H1 (cell line): Measurements from ENCODE around the gene MED17. TPM values are rescaled to one million over a fixed set of nuclear protein-coding genes. Genes with fewer than 3 reads are reported as not detected.

Experiments used
- CTCF ChIA-PET: fragments of 300-600 bp; sonication (Branson Sonifier 250); formaldehyde crosslinking; loops from one replicate; lab custom pipeline; 2021; ENCODE audit not compliant: partially characterized antibody; lab: Charles Lee
- POLR2A ChIA-PET: fragments of 300-600 bp; sonication (Branson Sonifier 250); formaldehyde crosslinking; loops from one replicate; lab custom pipeline; 2021; ENCODE audit warnings: inconsistent platforms; ENCODE audit not compliant: partially characterized antibody; lab: Charles Lee
- DNase-seq, 2 experiments: peaks; one replicate each; pipeline versions ENCODE4 v3.0.0 to v3.0.0-alpha.2; 2010 to 2022; ENCODE audit warnings: low spot score in 2 of 2, low read depth in 1 of 2, mixed read lengths in 1 of 2
- FAIRE-seq: peaks from 2 replicates; lab custom pipeline; 2011; peaks lifted over from hg19 to GRCh38; lab: Jason Lieb, UNC
- H2AFZ ChIP-seq: 2 replicates; pipeline ENCODE4 v1.8.1; 2012; ENCODE audit warnings: low read length, inconsistent platforms
- H2AK5ac ChIP-seq: 2 replicates; pipeline ENCODE4 v1.6.1; 2013; ENCODE audit warnings: low read depth, low read length
- H2BK120ac ChIP-seq: replicated peaks from 2 replicates; pipeline ENCODE3; 2013; ENCODE audit warnings: low read depth, low read length, inconsistent platforms
- H2BK12ac ChIP-seq: 2 replicates; pipeline ENCODE4 v1.6.1; 2013; ENCODE audit warnings: low read depth, low read length
- H2BK15ac ChIP-seq: 2 replicates; pipeline ENCODE4 v1.6.1; 2013; ENCODE audit warnings: low read length
- H2BK20ac ChIP-seq: 2 replicates; pipeline ENCODE4 v1.6.1; 2013; ENCODE audit warnings: low read length
- H2BK5ac ChIP-seq: 2 replicates; pipeline ENCODE4 v1.6.1; 2013; ENCODE audit warnings: low read depth, low read length
- H3K14ac ChIP-seq: 2 replicates; pipeline ENCODE4 v1.6.1; 2013; ENCODE audit warnings: inconsistent platforms; ENCODE audit not compliant: insufficient read length
- H3K18ac ChIP-seq: 2 replicates; pipeline ENCODE4 v1.6.1; 2013; ENCODE audit warnings: low read length; ENCODE audit errors: extremely low read depth
- H3K23ac ChIP-seq: 2 replicates; pipeline ENCODE4 v1.6.1; 2013; ENCODE audit warnings: inconsistent platforms; ENCODE audit not compliant: insufficient read length
- H3K23me2 ChIP-seq: 2 replicates; pipeline ENCODE4 v1.6.1; 2013; ENCODE audit warnings: low read depth, low read length
- H3K27ac ChIP-seq: 2 replicates; pipeline ENCODE4 v1.6.1; 2011; ENCODE audit warnings: low read depth, low read length, inconsistent platforms
- H3K27me3 ChIP-seq, 4 experiments: replicated peaks in 1 of 4; 1 replicate in 1 of 4; 2 replicates in 3 of 4; pipeline versions ENCODE4 v1.6.1 to v1.8.1; 2011 to 2013; ENCODE audit warnings: low read length in 3 of 4, mild to moderate bottlenecking in 3 of 4, inconsistent platforms in 2 of 4, mixed read lengths in 2 of 4, moderate library complexity in 1 of 4; ENCODE audit not compliant: control insufficient read depth in 3 of 4, insufficient read depth in 3 of 4; ENCODE audit errors: extremely low read depth in 1 of 4
- H3K36me3 ChIP-seq, 4 experiments: 2 replicates each; pipeline versions ENCODE4 v1.6.1 to v1.8.1; 2011 to 2013; ENCODE audit warnings: mild to moderate bottlenecking in 4 of 4, low read length in 3 of 4, moderate library complexity in 2 of 4, control low read depth in 1 of 4, inconsistent platforms in 1 of 4; ENCODE audit not compliant: insufficient read depth in 4 of 4, control insufficient read depth in 2 of 4
- H3K4ac ChIP-seq: replicated peaks from 2 replicates; pipeline ENCODE3; 2013; ENCODE audit warnings: low read length, low read depth, mixed read lengths, inconsistent platforms; ENCODE audit not compliant: insufficient read length
- H3K4me1 ChIP-seq, 4 experiments: replicated peaks in 1 of 4; 1 replicate in 1 of 4; 2 replicates in 3 of 4; pipeline versions ENCODE4 v1.6.1 to v1.8.1; 2011 to 2013; ENCODE audit warnings: low read length in 3 of 4, inconsistent platforms in 2 of 4, mixed read lengths in 1 of 4; ENCODE audit not compliant: insufficient read depth in 4 of 4, control insufficient read depth in 3 of 4
- H3K4me2 ChIP-seq, 2 experiments: 2 replicates each; pipeline versions ENCODE4 v1.6.1 to v1.8.1; 2011 to 2013; ENCODE audit warnings: low read depth in 2 of 2, low read length in 2 of 2, control low read depth in 1 of 2, inconsistent platforms in 1 of 2, mild to moderate bottlenecking in 1 of 2; ENCODE audit not compliant: insufficient read depth in 1 of 2
- H3K4me3 ChIP-seq, 4 experiments: fragments of 200-600, 300-600 bp in 1 of 4; sonication (generic), shearing (Covaris generic), sonication (Bioruptor Twin) in 1 of 4; 2 replicates each; pipeline versions ENCODE4 v1.5.1 to v1.8.1; 2011 to 2016; ENCODE audit warnings: low read length in 4 of 4, low read depth in 3 of 4, control low read depth in 2 of 4, inconsistent platforms in 2 of 4, mild to moderate bottlenecking in 2 of 4, mixed read lengths in 1 of 4, moderate library complexity in 1 of 4; ENCODE audit not compliant: insufficient read depth in 2 of 4; ENCODE audit errors: extremely low read depth in 1 of 4
- H3K56ac ChIP-seq: replicated peaks from 2 replicates; pipeline ENCODE3; 2013; ENCODE audit warnings: low read depth, mild to moderate bottlenecking, mixed read lengths, low read length, inconsistent platforms; ENCODE audit not compliant: insufficient read length
- H3K79me1 ChIP-seq: 2 replicates; pipeline ENCODE4 v1.6.1; 2013; ENCODE audit warnings: low read depth, low read length, control low read depth
- H3K79me2 ChIP-seq, 2 experiments: 2 replicates each; pipeline versions ENCODE4 v1.6.1 to v1.8.1; 2012 to 2013; ENCODE audit warnings: low read length in 2 of 2, mild to moderate bottlenecking in 2 of 2, inconsistent platforms in 1 of 2; ENCODE audit not compliant: insufficient read depth in 2 of 2, control insufficient read depth in 1 of 2
- H3K9ac ChIP-seq, 4 experiments: replicated peaks in 1 of 4; 1 replicate in 1 of 4; 2 replicates in 3 of 4; pipeline versions ENCODE4 v1.6.1 to v1.8.1; 2011 to 2013; ENCODE audit warnings: low read depth in 3 of 4, low read length in 3 of 4, control low read depth in 2 of 4, mild to moderate bottlenecking in 2 of 4, moderate library complexity in 2 of 4, inconsistent platforms in 1 of 4; ENCODE audit errors: extremely low read depth in 1 of 4
- H3K9me3 ChIP-seq, 2 experiments: 2 replicates each; pipeline versions ENCODE4 v1.6.1 to v1.8.1; 2012 to 2013; ENCODE audit warnings: mild to moderate bottlenecking in 2 of 2, moderate library complexity in 2 of 2, control low read depth in 1 of 2, inconsistent platforms in 1 of 2, low read depth in 1 of 2, low read length in 1 of 2, mixed read lengths in 1 of 2; ENCODE audit not compliant: insufficient read depth in 2 of 2
- H4K20me1 ChIP-seq, 2 experiments: replicated peaks in 1 of 2; 2 replicates each; pipeline versions ENCODE3 to v1.8.1; 2011 to 2013; ENCODE audit warnings: inconsistent platforms in 2 of 2, low read length in 2 of 2, mild to moderate bottlenecking in 1 of 2; ENCODE audit not compliant: insufficient read depth in 2 of 2, control insufficient read depth in 1 of 2
- H4K5ac ChIP-seq: 2 replicates; pipeline ENCODE4 v1.6.1; 2013; ENCODE audit warnings: low read length, low read depth, mixed read lengths, inconsistent platforms; ENCODE audit not compliant: insufficient read length
- H4K8ac ChIP-seq: 2 replicates; pipeline ENCODE4 v1.8.0; 2013; ENCODE audit warnings: mild to moderate bottlenecking, moderate library complexity, low read length, inconsistent platforms; ENCODE audit not compliant: insufficient read depth; ENCODE audit errors: extremely low read depth
- H4K91ac ChIP-seq: replicated peaks from 2 replicates; pipeline ENCODE3; 2013; ENCODE audit warnings: low read length, mixed read lengths, inconsistent platforms; ENCODE audit not compliant: insufficient read length
- HDAC6 ChIP-seq: IDR thresholded peaks from one replicate; pipeline ENCODE4 v1.7.1; 2012; ENCODE audit warnings: low read depth, mild to moderate bottlenecking, inconsistent platforms, low read length, moderate library complexity
- SAP30 ChIP-seq: fragments of 300-600 bp; sonication (generic); IDR thresholded peaks from 2 replicates; pipeline ENCODE4 v1.7.1; 2012; ENCODE audit warnings: low read length, moderate library complexity, mild to moderate bottlenecking, inconsistent platforms; ENCODE audit not compliant: insufficient read depth, insufficient replicate concordance
- SP2 ChIP-seq: IDR thresholded peaks from 2 replicates; pipeline ENCODE4 v1.6.1; 2012; ENCODE audit warnings: mild to moderate bottlenecking, low read length, inconsistent platforms
- SRF ChIP-seq: IDR thresholded peaks from 2 replicates; pipeline ENCODE4 v1.6.1; 2011; ENCODE audit warnings: mild to moderate bottlenecking, low read depth, low read length, moderate library complexity
- TCF12 ChIP-seq: IDR thresholded peaks from 2 replicates; pipeline ENCODE4 v1.6.1; 2011; ENCODE audit warnings: low read depth, mild to moderate bottlenecking, low read length
- WGBS, 2 experiments: shearing (Covaris generic) in 1 of 2; methylation state at CpG; one replicate each; pipeline versions ENCODE4 v1.1.6 to v1.1.7; 2013 to 2015; ENCODE audit warnings: low lambda C conversion rate in 2 of 2, mixed read lengths in 2 of 2, inconsistent platforms in 1 of 2, low coverage in 1 of 2, missing lambda C conversion rate in 1 of 2; ENCODE audit not compliant: insufficient replicate concordance in 2 of 2, insufficient coverage in 1 of 2, insufficient read length in 1 of 2; ENCODE audit errors: extremely low coverage in 1 of 2, missing lambda C conversion rate in 1 of 2; 5-methylcytosine and 5-hydroxymethylcytosine counted together
- polyA plus RNA-seq, 7 experiments: library from polyadenylated mRNA; depleted of rRNA in 3 of 7; stranded (reverse) in 5 of 7; unstranded in 2 of 7; fragments of >200 nt in 5 of 7; fragments of 200-250 nt in 2 of 7; gene quantifications; 1 replicate in 5 of 7; 2 replicates in 1 of 7; 4 replicates in 1 of 7; pipeline versions ENCODE4 v1.2.1 to v1.2.3, GENCODE V29; 2011 to 2013; ENCODE audit warnings: missing spikeins in 2 of 7, mixed read lengths in 2 of 7
- total RNA-seq: library from RNA; stranded (reverse); fragmentation: NEBNext Ultra II Directional; extraction: Animal tissue kit (Norgen Biotek cat#: 25700); gene quantifications from 2 replicates; pipeline ENCODE4 v1.2.1, GENCODE V29; 2021
- TF ChIP-seq, protein P1 (sequence below): IDR thresholded peaks from 2 replicates; pipeline ENCODE4 v1.6.1; 2012; ENCODE audit warnings: inconsistent platforms
- TF ChIP-seq, protein P2 (sequence below), 3 experiments: IDR thresholded peaks; 1 replicate in 2 of 3; 2 replicates in 1 of 3; pipeline versions ENCODE4 v1.5.1 to v1.6.1; 2011; ENCODE audit warnings: low read length in 3 of 3, mild to moderate bottlenecking in 3 of 3, inconsistent platforms in 2 of 3, low read depth in 1 of 3, moderate library complexity in 1 of 3; ENCODE audit not compliant: insufficient read depth in 1 of 3; ENCODE audit errors: control extremely low read depth in 1 of 3
- TF ChIP-seq, protein P3 (sequence below): IDR thresholded peaks from 2 replicates; pipeline ENCODE4 v1.6.1; 2011; ENCODE audit warnings: low read length, improper control_type of control experiment

Gene MED17
- total and polyA plus RNA-seq, 2 of the 8 experiments (the other 6 are each of a cell fraction or from before 2014, with no cell fraction given) = 8.8 to 33.7 TPM

DNA sequence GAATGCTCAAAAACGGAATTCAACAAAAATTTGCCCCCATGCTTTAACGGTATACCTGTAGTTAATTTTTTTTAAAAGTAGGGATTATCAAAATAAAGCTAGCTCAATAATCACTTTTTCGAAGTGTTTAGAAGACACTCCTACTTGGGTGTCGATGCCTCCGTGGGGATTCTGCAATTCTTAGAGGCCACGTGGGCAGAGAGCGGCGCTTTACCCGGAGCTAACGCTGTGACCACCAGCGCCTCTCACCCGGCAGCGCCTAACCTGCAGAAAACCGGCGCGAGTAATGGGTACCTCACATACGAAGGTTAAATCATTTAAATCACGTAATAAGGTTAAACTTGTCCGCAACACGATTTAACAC, 43.4 kb upstream of the MED17 start:
- peaks cover 18 to 79% of the 10 kb centered on the region in 2 experiments for H3K79me2 ChIP-seq
- peak overlapping the region; percentile 90 for H4K5ac ChIP-seq
- H3K4me1 ChIP-seq = peaks cover 3 to 9% (median 6%) of the 10 kb centered on the region in 4 experiments; a peak in 6 of 7 replicates
- no peak overlapping the region for H3K4ac ChIP-seq
- ChIA-PET POLR2A (interaction anchor here (0.6 to 16.4 kb wide), 30 partner anchors 11 to 931 kb away, joined by 3 to 495 read pairs (median 6); partner anchors contain the start of genes CEP295, MED17 and SLC36A4), CTCF (interaction anchor here (0.6 to 1.5 kb wide), 4 partner anchors 9 to 676 kb away, joined by 3 to 5 read pairs (median 4); no protein-coding TSS in a partner anchor)
- peak overlapping the region; percentile 90 for H2BK5ac ChIP-seq
- H2AFZ ChIP-seq = no peak overlapping the region
- WGBS, 2 experiments = 1% methylated on average over 20 of the region's 20 CpGs; no CpG with 5 or more reads in 1 of the 2 experiments
- peak overlapping the region; percentile 81 for H3K56ac ChIP-seq
- no peak overlapping the region for H3K23ac ChIP-seq
- peak overlapping the region; percentile 85 to 100 (median 97) for H3K9ac ChIP-seq
- no peak overlapping the region for H2BK12ac ChIP-seq
- no peaks in the 10 kb centered on the region; the same call in 1 of the 2 replicates for H3K79me1 ChIP-seq
- peak overlapping the region; percentile 91 to 100 (median 98) for H3K4me3 ChIP-seq
- H3K27ac ChIP-seq = peak overlapping the region; percentile 93
- H2BK20ac ChIP-seq = no peak overlapping the region
- DNase-seq = no peak
- peak overlapping the region; percentile 48 for H4K91ac ChIP-seq
- no peaks in the 10 kb centered on the region for H3K9me3 ChIP-seq
- peak overlapping the region; percentile 95; the same call in 1 of the 2 replicates for H4K8ac ChIP-seq
- H3K4me2 ChIP-seq = peak overlapping the region; percentile 69 to 96
- no peaks in the 10 kb centered on the region; the same call in 1 of the 2 replicates for H3K23me2 ChIP-seq
- no peak overlapping the region for H2BK15ac ChIP-seq
- H3K18ac ChIP-seq = peak overlapping the region; percentile 89
- peaks cover 6 to 8% of the 10 kb centered on the region in 2 experiments for H4K20me1 ChIP-seq
- no peak overlapping the region for H2BK120ac ChIP-seq
- H3K14ac ChIP-seq = no peak overlapping the region
- no peak for FAIRE-seq
- H3K36me3 ChIP-seq = peaks cover 18 to 51% (median 40%) of the 10 kb centered on the region in 4 experiments
- H2AK5ac ChIP-seq = peak overlapping the region; percentile 98; the same call in 1 of the 2 replicates
- no peaks in the 10 kb centered on the region for H3K27me3 ChIP-seq
- TF ChIP-seq HDAC6 (no peak), SRF (no peak), SAP30 (peak; percentile 80), TCF12 (no peak), SP2 (no peak)
- TF ChIP-seq, protein P1, sequence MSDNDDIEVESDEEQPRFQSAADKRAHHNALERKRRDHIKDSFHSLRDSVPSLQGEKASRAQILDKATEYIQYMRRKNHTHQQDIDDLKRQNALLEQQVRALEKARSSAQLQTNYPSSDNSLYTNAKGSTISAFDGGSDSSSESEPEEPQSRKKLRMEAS = peak; percentile 63
- TF ChIP-seq, protein P2, sequence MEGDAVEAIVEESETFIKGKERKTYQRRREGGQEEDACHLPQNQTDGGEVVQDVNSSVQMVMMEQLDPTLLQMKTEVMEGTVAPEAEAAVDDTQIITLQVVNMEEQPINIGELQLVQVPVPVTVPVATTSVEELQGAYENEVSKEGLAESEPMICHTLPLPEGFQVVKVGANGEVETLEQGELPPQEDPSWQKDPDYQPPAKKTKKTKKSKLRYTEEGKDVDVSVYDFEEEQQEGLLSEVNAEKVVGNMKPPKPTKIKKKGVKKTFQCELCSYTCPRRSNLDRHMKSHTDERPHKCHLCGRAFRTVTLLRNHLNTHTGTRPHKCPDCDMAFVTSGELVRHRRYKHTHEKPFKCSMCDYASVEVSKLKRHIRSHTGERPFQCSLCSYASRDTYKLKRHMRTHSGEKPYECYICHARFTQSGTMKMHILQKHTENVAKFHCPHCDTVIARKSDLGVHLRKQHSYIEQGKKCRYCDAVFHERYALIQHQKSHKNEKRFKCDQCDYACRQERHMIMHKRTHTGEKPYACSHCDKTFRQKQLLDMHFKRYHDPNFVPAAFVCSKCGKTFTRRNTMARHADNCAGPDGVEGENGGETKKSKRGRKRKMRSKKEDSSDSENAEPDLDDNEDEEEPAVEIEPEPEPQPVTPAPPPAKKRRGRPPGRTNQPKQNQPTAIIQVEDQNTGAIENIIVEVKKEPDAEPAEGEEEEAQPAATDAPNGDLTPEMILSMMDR (IDR thresholded peaks at IDR 0.05; ENCODE audit: control extremely low read depth in 1 of 3, insufficient read depth in 1 of 3, low read depth in 1 of 3, low read length in 3 of 3) = no peak
- TF ChIP-seq, protein P3, sequence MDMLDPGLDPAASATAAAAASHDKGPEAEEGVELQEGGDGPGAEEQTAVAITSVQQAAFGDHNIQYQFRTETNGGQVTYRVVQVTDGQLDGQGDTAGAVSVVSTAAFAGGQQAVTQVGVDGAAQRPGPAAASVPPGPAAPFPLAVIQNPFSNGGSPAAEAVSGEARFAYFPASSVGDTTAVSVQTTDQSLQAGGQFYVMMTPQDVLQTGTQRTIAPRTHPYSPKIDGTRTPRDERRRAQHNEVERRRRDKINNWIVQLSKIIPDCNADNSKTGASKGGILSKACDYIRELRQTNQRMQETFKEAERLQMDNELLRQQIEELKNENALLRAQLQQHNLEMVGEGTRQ = peak; percentile 43; the same call in 1 of the 2 replicates
